ENCODE measurements around the gene SLC17A4. TPM values are rescaled to one million over a fixed set of nuclear protein-coding genes. Genes with fewer than 3 reads are reported as not detected.
A peak's percentile ranks its signal among the peaks of the same experiment; 100 is the strongest.

SLC17A4 gene
- total RNA-seq, 1 donor from 2014 or later, result not detected

DNA sequence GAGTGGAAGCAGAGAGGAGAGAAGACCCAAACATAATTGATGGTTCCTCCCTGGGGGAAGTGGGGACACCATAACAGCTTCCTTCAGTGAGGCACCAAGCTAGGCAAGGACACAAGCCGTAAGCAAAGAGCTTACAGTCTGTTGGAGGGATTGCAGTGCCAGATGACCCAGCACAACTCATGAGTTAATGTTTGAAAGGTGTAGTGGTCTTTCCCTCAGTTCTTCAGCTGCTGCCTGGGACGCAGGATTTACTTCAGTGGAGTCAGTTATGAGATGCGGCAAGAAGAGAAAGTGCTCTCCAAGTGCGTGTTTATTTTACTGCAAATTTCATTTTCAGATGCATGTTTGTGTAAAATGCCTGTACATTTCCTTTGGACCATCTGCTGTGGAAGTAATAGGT is 38.7 kb upstream of the SLC17A4 start:
- DNase-seq (ENCODE audit: low read depth), result peak; percentile 38
- H3K4me3 ChIP-seq (ENCODE audit: low read depth, low read length), result peak overlapping the region; percentile 30
- TF ChIP-seq, protein P1, sequence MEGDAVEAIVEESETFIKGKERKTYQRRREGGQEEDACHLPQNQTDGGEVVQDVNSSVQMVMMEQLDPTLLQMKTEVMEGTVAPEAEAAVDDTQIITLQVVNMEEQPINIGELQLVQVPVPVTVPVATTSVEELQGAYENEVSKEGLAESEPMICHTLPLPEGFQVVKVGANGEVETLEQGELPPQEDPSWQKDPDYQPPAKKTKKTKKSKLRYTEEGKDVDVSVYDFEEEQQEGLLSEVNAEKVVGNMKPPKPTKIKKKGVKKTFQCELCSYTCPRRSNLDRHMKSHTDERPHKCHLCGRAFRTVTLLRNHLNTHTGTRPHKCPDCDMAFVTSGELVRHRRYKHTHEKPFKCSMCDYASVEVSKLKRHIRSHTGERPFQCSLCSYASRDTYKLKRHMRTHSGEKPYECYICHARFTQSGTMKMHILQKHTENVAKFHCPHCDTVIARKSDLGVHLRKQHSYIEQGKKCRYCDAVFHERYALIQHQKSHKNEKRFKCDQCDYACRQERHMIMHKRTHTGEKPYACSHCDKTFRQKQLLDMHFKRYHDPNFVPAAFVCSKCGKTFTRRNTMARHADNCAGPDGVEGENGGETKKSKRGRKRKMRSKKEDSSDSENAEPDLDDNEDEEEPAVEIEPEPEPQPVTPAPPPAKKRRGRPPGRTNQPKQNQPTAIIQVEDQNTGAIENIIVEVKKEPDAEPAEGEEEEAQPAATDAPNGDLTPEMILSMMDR (conservative IDR thresholded peaks at IDR 0.05; ENCODE audit: low read depth, low read length), result no peak

DNA sequence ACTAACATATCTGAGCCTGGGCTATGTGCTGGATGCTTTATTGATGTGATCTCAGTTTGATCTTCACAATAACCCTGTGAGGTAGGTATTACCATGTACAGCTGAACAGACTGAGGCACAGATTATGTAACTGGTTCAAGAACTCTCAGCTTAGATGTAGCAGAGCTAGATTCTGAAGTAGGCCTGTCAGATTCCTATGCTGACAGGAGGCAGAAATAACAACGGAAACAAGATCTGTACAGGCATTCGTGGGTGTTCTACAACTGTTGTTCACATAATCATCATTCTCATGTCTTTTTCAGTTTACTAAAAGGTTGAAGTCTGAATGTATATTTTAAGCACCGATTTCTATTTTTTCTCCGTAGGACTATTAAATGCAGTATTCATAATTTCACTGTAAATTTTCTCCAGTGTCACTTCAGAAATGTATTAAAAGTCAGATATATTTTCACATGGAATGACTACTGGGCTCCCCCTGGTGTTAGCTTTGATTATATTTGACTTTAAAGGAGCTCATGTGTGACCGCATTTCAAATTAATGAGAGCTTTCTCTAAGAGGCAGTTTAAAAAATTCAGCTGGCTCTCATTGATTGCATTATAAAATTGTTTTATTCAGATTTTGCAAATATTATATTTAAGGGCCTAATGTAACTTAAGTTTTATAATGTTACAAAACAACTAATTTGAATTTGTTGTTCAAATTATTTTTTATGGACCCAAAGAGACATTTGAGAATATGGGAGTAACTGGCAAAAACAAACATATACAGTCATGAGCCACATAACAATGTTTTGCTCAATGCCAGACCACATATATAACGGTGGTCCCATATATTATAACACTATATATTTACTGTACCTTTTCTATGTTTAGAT is 36.4 kb upstream of the SLC17A4 start:
- TF ChIP-seq, protein P1 (conservative IDR thresholded peaks at IDR 0.05; ENCODE audit: low read depth, low read length), result peak; percentile 71
- no peak overlapping the region for H3K4me3 ChIP-seq (ENCODE audit: low read depth, low read length)
- DNase-seq (ENCODE audit: low read depth), result no peak

- TF ChIP-seq, protein P1 (conservative IDR thresholded peaks at IDR 0.05; ENCODE audit: low read depth, low read length), result no peak
- DNase-seq (ENCODE audit: low read depth), result no peak
- no peak overlapping the region for H3K4me3 ChIP-seq (ENCODE audit: low read depth, low read length)
These were observed 28.2 kb upstream of the SLC17A4 start for GRCh38 chr6:25726122-25726911.

- no peak overlapping the region for H3K4me3 ChIP-seq (ENCODE audit: low read depth, low read length)
- TF ChIP-seq, protein P1 (conservative IDR thresholded peaks at IDR 0.05; ENCODE audit: low read depth, low read length), result no peak
- no peak for DNase-seq (ENCODE audit: low read depth)
These were observed 27.5 kb upstream of the SLC17A4 start for GRCh38 chr6:25727028-25727427.

- TF ChIP-seq, protein P1 (conservative IDR thresholded peaks at IDR 0.05; ENCODE audit: low read depth, low read length), result no peak
- DNase-seq (ENCODE audit: low read depth), result no peak
These were observed 23.6 kb upstream of the SLC17A4 start for GRCh38 chr6:25730907-25731306.

DNA sequence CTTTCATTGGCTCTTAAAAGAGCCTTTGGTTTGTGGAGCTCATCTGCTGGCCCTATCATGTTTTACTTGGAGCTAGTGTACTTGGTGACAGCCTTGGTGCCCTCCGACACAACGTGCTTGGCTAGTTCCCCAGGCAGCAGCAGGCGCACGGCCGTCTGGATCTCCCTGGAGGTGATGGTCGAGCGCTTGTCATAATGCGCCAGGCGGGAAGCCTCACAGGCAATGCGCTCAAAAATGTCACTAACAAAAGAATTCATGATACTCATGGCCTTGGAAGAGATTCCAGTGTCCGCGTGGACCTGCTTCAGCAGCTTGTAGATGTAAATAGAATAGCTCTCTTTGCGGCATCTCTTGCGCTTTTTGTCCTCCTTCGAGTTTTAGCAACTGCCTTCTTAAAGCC is 22.8 kb upstream of the SLC17A4 start:
- TF ChIP-seq, protein P1 (conservative IDR thresholded peaks at IDR 0.05; ENCODE audit: low read depth, low read length), result no peak
- DNase-seq (ENCODE audit: low read depth), result no peak
- H3K4me3 ChIP-seq (ENCODE audit: low read depth, low read length), result no peak overlapping the region

More at GRCh38 chr6:25730907-25731306, 23.6 kb upstream of the SLC17A4 start:
- no peak overlapping the region for H3K4me3 ChIP-seq (ENCODE audit: low read depth, low read length)

Data from epithelial cell of proximal tubule (primary cell).